Hypothalamus (tissue), 51 donors: ENCODE results near the gene DEFB131A.
"Not testable (repeated sequence)": the region's sequence is repeated elsewhere in the genome, so short reads cannot be mapped to it uniquely, and the experiment has no call there.

Source experiments
- DNase-seq, 51 donors: peaks; one replicate each; lab custom pipeline; 2025; lab: John Stamatoyannopoulos, UW

The DEFB131A gene, protein sequence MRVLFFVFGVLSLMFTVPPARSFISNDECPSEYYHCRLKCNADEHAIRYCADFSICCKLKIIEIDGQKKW

GRCh38 chr4:9444114-9444513 is at the start of gene DEFB131A:
DEFB131A (plus strand) TSS chr4:9444414; CDS start chr4:9444534, 120 bp downstream.
- DNase-seq, result not testable (repeated sequence)

DNA sequence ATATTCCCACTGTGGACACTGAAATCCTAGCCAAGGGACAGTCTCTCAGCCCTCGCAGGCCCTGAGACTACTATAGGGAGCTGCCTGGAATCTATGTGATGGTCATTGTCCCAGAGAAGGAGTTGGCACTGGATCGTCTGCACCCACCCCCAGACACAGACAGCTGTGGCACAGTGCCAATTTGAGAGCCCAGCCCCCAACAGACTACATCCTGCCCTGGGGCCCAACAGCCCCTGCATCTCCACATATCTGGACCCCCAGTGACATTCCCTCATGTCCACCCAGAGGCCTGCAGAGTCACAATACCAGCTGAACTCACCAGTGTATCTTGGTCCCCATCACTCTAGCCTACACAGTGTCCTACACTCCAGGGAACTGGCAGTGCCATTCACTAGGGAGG is 38.4 kb upstream of the DEFB131A start:
- DNase-seq, result not testable (repeated sequence)

GRCh38 chr4:9406491-9406890 is 37.7 kb upstream of the DEFB131A start:
- not testable (repeated sequence) for DNase-seq

DNA sequence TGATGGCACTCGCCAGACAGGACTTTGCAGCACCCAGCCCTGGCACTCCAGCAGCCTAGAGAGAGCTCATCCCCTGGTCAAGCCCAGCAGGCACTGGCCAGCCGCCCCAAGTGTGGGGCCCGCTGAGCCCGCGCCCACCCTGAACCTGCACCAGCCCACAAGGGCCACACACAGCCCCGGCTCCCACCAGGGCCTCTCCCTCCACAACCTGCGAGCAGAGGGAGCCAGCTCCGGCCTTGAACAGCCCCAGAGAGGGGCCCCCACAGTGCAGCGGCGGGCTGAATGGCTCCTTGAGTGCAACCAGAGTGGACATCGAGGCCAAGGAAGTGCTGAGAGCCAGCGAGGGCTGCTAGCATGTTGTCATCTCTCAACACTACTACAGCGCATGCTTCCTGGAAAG is 34.4 kb upstream of the DEFB131A start:
- DNase-seq, result no peak

GRCh38 chr4:9421884-9422455 is 22.2 kb upstream of the DEFB131A start:
- DNase-seq, result not testable (repeated sequence)

DNA sequence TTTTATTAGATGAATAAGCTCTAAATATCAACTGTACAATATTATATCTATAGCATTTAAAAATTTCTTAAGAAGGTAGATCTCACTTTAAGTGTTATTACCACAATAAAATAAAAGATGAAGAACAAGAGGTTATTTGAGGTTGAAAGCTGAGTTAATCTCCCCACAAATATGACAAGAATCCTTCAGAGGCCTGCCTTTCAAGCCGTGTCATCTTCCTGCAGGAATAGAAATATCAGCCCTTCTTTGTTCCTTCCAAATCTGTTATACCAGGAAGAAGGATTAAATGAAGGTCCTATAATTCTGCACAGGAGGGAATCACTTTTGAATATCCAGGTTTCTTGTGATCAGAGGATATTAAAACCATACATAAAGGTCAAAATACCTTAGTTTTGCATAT is 18.3 kb upstream of the DEFB131A start:
- not testable (repeated sequence) for DNase-seq

- not testable (repeated sequence) for DNase-seq
These were observed 14.2 kb upstream of the DEFB131A start for GRCh38 chr4:9430061-9430460.

DNA sequence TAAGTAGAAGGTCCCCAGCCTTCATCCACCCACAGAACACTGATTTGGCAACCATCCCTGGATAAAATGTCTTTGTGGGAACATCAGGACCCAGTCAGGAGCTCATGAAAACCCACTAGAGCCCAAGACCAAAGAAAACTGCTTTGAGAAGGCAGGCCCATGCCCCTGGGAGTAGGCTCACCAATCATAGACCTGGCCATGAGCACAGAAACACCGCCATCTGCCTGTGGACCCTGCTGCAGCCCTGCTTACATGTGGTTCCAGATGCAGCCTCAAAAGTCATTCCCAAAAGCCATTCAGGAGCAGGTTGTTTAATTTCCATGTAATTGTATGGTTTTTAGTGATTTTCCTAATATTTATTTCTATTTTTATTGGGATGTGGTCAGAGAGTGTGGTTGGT is 10.9 kb upstream of the DEFB131A start:
- not testable (repeated sequence) for DNase-seq

DNA sequence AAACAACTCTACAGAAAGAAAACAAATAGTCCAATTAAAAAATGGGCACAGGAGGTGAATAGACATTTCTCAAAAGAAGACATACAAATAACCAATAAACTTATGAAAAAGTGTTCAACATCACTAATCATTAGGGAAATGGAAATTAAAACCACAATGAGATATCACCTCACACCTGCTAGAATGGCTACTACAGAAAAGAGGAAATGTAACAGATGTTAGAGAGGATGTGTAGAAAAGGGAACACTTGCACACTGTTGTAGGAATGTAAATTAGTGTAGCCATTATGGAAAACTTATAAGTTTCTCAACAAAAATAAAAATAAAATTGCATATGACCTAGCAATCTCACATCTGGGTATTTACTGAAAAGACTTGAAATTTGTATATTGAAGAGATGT is 7.5 kb upstream of the DEFB131A start:
- not testable (repeated sequence) for DNase-seq

- DNase-seq, result not testable (repeated sequence)
These were observed 1.9 kb upstream of the DEFB131A start for GRCh38 chr4:9442355-9442754.

DNA sequence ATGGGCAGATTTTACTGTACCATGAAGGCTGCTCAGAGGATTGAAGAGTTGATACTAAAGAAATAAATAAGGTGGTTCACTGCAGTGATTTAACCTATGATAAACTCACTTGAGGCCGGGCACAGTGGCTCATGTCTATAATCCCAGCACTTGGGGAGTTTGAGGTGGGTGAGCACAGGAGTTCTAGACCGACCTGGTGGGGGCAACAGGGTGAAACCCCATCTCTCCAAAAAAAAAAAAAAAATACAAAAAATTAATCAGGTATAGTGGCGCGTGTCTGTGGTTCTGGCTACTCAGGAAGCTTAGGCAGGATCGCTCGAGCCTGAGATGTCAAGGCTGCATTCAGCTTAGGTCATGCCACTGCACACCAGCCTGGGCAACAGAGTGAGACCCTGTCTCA is 467 bp downstream of the DEFB131A start:
- DNase-seq, result not testable (repeated sequence)

GRCh38 chr4:9452251-9452650 is 8.0 kb downstream of the DEFB131A start:
- DNase-seq, result not testable (repeated sequence)

- DNase-seq, result not testable (repeated sequence)
These were observed 10.1 kb downstream of the DEFB131A start for GRCh38 chr4:9454284-9454683.

DNA sequence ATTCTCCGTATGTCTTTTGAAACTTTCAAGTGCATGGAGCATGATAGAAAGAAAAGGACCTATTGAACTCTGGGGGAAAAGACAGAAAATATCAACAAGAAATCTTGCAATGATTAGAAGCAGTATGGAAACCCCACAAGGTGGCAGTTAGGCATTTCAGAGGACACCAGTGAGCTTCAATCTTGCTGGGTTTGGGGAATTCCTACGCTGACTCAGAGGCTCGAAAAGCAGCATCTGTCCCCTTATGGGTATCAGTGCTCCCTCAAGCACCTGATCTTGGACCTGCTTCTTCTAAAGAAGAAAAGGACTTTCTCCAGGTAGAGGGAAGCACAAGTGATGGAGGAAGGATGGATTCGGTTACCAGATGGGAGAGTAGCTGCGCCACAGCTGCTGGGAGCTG is 10.8 kb downstream of the DEFB131A start:
- DNase-seq, result not testable (repeated sequence)

GRCh38 chr4:9479466-9479865 is 35.3 kb downstream of the DEFB131A start:
- not testable (repeated sequence) for DNase-seq

GRCh38 chr4:9480066-9480465 is 35.9 kb downstream of the DEFB131A start:
- DNase-seq, result not testable (repeated sequence)

DNA sequence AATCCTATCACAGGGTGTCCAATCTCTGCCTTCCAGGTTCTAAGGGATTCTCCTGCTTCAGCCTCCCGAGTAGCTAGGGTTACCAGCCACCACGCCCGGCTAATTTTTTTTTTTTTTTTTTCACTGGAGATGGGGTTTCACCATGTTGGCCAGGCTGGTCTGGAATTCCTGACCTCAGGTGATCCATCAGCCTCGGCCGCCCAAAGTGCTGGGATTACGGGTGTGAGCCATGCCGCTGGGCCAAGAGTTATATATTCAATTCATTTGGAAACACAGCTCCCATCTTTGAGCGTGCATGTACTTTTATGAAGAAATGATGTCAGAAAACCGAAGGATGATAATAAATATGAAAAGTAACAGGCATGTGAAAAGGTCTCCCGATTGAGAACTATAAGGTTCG is 38.7 kb downstream of the DEFB131A start:
- DNase-seq, result not testable (repeated sequence)

- not testable (repeated sequence) for DNase-seq
These were observed 39.5 kb downstream of the DEFB131A start for GRCh38 chr4:9483682-9484081.

GRCh38 chr4:9486880-9487279 is 42.7 kb downstream of the DEFB131A start:
- not testable (repeated sequence) for DNase-seq

DNA sequence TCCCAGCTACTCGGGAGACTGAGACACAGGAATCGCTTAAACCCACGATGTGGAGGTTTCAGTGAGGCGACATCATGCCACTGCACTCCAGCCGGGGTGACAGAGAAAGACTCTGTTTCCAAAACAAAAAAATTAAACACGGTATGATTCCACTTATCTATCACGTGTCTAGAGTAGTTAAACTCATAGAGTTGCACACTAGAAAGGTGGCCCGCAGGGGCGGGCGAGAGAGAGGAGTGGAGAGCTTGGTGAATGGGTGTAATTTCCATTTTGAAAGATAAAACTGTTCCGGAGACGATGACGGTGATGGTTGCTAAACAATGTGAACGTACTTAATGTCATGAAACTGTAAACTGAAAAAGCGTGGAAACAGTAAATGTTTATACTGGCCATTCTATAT is 44.6 kb downstream of the DEFB131A start:
- DNase-seq, result not testable (repeated sequence)

DNA sequence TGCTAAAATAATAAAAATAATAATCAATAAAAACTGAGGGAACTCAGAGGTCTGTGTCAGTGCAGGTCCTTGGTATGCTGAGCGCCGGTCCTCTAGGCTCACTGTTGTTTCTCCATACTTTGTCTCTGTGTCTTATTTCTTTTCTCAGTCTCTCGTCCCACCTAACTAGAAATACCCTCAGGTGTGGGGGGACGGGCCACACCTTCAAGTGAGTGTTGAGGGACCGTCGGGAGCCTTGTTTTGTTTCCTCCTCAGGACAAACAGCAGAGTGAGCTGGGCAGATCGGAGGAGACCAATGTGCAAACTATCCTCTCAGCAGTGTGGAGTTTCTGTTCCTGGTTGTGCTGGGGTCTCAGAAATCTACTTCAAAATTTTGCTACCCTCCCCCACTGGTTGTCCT is 46.3 kb downstream of the DEFB131A start:
- DNase-seq, result not testable (repeated sequence)

GRCh38 chr4:9490986-9491385 is 46.8 kb downstream of the DEFB131A start:
- DNase-seq, result not testable (repeated sequence)

GRCh38 chr4:9493589-9493988 is 49.4 kb downstream of the DEFB131A start:
- not testable (repeated sequence) for DNase-seq
